ENCODE measurements around the gene TAS2R43.

DNA sequence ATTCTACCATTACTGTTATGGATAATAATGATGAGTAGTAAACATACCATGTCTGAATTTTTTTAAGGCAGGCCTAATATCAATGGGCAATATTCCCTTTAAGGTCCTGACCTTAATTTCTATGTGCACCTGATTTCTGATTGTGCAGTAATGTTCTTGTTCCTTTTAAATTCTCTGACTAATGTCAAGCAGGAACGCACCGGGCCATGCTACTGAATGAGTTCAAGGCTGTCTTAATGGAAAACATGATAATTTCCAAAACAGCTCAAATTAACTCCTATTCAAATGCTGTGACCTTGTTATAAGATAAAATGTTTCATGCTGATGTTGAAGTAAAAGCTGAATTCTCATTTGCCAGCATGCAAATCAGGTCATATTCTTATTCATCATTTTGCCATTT is 36.8 kb downstream of the TAS2R43 start:
- TF ChIP-seq, protein P1, sequence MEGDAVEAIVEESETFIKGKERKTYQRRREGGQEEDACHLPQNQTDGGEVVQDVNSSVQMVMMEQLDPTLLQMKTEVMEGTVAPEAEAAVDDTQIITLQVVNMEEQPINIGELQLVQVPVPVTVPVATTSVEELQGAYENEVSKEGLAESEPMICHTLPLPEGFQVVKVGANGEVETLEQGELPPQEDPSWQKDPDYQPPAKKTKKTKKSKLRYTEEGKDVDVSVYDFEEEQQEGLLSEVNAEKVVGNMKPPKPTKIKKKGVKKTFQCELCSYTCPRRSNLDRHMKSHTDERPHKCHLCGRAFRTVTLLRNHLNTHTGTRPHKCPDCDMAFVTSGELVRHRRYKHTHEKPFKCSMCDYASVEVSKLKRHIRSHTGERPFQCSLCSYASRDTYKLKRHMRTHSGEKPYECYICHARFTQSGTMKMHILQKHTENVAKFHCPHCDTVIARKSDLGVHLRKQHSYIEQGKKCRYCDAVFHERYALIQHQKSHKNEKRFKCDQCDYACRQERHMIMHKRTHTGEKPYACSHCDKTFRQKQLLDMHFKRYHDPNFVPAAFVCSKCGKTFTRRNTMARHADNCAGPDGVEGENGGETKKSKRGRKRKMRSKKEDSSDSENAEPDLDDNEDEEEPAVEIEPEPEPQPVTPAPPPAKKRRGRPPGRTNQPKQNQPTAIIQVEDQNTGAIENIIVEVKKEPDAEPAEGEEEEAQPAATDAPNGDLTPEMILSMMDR (IDR thresholded peaks at IDR 0.05) = no peak
- TF ChIP-seq POLR2A (IDR thresholded peaks at IDR 0.05) (no peak), POLR2AphosphoS5 (IDR thresholded peaks at IDR 0.05) (no peak)

All from breast epithelium (tissue), 3 donors.